NCI-H82 treated with DMSO at 0.1 percent for 48 hours (cell line): ENCODE measurements around the gene LITAF.

Source experiments
- DNase-seq: peaks from one replicate; lab custom pipeline; 2025; ENCODE audit not compliant: unreplicated experiment; lab: John Stamatoyannopoulos, UW

The LITAF gene

DNA sequence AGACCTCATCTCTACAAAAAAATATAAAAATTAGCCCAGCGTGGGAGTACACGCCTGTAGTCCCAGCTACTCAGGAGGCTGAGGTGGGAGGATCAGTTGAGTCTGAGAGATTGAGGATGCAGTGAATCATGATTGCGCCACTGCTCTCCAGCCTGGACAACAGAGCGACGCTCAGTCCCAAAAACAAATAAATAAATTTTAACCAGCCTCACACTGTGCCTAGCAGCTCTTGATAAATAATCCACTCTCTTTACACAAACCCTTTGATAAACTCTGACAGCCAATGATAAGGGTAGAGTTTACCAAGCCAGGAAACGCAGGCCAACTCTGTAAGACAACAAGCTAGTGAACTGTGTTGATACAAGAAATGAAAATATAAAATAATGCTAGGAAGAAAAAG lies 32.7 kb downstream of the LITAF start:
- DNase-seq: no peak

DNA sequence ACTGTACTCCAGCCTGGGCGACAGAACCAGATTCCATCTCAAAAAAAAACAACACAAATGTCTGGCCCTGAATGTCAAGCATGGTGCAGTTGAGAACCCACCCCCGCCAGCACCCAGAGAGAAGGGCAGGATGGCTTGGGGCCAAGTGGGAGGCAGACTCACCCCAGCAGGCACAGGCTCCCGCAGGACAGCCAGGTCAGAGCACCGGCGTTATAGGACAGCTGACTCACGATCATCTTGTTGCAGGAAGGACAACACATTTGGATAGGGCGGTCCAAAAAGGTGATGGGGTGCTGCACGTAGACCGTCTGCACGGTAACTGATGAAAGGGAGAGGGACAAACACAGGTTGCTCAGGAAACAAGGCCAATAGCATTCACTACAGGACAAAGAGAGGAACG lies 33.3 kb downstream of the LITAF start:
- no peak for DNase-seq

GRCh38 chr16:11552440-11552839 lies 34.3 kb downstream of the LITAF start:
- no peak for DNase-seq

- DNase-seq: no peak
Measured at GRCh38 chr16:11551842-11552241, 34.9 kb downstream of the LITAF start.

GRCh38 chr16:11550791-11551498 lies 35.8 kb downstream of the LITAF start:
- DNase-seq: no peak

- no peak for DNase-seq
Measured at GRCh38 chr16:11547118-11547916, 39.4 kb downstream of the LITAF start.

DNA sequence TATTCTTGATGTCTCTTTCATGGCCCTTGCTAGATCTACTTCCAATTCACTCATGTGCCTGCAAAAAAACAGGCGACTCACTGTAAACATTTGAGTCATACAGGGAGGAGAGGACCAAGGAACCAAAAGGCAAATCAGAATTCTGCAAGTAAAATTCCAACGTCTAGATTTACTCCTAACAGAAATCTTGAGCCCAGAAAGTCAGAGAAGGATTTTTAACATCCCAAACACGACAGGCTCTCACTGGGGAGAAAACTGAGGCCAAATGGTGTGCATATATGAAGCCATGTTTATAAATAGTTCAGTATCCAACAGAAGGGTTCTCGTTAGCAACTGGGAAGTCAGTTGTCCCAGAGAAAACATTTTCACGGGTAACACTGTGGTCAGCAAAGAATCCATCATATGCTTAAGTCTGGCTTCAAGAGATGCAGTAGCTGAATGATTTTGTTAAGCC lies 40.1 kb downstream of the LITAF start:
- no peak for DNase-seq

DNA sequence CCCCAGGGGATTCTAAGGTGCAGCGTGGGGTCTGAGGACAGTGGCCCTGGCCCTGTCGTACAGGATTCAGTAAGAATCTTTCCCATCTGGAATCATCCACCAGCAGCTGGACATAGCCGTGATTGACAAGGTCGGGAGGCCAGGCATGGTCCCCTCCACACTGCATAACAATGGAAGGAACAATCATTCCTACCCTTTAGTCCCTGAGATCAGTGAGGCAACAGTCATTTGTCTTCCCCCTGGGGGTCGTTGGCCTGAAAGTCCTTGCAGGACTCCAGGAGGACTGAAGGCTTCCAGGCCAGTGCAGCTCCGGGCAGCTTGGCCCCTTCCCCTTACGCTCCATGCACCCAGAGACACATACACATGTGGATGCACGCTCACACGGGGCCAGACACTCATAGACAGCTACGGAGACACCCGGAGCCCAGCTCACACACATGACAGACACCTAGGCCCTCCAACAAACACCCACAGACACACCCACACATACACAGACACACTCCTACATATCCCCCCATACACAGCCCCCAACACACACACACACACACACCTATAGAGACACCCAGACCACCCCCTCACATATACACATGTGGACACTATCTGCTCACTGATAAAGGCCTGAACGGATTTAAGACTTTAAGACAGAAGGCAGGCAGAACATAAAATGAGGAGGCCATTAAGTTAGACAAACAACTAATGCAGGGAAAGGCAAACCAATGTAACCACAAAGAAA lies 42.9 kb downstream of the LITAF start:
- no peak for DNase-seq

DNA sequence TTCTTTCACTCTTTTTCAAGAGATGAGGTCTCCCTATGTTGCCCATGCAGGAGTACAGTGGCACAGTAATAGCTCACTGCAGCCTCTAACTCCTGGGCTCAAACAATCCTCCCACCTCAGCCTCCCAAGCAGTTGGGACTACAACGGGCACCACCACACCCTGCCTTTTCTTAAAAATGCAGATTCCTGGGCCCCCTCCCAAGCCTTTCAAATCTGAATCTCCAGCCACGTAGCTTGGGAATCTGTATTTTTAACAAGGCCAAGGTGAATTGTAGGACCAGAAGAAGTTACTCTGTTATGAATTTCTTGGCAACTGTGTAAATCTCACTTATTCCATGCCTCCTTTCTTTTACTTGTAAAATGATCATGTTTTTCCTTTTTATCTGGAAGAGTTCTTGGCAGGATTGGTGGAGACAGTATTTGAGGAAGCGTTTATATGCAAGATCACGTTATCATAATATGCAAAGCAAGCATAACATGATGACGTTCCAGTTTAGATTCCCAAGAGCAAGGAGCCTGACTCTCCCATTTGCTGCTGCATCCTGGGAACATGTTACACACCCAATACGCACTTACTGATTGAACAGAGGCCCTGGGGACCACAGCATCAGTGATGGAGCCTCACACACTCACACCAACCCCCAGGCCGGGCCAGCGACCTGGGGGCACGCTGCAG lies 44.5 kb downstream of the LITAF start:
- DNase-seq: no peak

DNA sequence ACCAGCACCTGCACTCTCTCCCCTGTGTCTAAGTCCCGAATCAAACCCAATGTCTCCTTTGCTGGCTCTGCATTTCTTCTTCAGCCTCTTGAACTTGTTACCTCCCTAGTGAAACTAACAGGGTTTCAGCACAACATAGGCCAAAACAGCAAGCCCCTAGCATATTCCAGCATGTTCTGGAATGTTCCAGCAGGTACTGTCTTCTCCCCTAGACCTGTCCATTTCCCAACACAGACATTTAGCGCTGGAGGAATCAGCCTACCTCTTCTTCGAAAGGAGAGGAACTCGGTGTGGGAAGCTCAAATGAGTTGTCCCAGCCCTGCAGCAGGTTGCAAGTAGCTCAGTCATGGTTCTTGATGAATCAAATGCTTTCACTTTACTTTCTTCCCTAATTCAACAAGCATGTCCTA lies 47.1 kb downstream of the LITAF start:
- DNase-seq: no peak

DNA sequence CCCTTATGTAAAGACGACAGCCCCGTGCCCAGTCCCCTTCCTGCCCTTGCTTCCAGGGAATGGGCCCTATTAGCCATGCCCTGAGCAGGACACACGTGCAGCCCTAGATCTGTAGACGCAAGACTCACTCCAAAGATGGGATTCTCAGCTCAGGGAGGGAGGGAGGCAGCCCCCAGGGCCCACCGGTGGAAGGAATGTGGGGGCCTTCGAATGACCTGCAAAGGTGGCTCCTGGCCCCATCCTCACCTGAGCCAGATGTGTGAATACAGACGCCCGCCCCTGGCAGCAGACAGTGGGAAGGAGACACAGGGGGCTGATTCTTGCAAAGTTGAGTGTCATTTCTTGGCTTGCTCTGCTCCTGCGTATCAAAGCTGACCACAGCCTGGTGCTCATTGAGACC lies 47.8 kb downstream of the LITAF start:
- DNase-seq: no peak

- no peak for DNase-seq
Measured at GRCh38 chr16:11536104-11536866, 50.4 kb downstream of the LITAF start.

DNA sequence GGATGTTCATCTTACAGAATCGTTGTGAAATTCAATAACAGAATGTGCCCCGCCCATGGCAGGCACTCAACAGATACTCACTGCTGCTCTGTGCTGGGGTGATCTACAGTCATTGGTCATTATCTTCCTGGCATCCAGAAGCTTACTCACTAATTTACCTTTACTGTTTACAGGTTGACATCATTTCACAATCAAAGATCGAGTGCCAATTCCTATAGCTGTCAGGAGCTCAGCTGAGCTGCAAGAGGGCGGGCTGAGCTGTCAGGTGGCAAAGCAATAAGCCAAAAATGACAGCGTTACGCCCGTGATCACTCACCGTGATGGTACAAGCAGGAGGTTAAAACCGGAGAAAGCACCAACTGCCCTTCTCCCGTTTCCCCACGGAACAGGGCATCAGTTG lies 51.2 kb downstream of the LITAF start:
- no peak for DNase-seq

DNA sequence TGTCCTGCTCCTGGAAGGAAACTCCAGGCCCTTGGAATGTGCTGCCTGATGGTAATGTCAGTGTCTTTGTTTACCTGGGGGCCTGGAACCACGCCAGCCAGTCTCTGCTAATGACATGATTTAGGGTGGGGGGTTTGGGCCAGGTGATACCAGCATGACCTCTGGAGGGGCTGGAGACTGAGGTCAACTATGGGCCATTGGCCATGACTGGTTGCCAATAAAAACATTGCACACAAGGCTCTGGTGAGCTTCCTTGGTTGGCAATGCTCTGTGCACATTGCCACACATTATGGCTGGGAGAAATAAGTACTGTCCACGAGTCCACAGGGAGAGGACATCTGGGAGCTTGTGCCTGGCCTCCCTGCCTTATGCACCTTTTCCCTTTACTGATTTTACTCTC lies 52.5 kb downstream of the LITAF start:
- DNase-seq: no peak

DNA sequence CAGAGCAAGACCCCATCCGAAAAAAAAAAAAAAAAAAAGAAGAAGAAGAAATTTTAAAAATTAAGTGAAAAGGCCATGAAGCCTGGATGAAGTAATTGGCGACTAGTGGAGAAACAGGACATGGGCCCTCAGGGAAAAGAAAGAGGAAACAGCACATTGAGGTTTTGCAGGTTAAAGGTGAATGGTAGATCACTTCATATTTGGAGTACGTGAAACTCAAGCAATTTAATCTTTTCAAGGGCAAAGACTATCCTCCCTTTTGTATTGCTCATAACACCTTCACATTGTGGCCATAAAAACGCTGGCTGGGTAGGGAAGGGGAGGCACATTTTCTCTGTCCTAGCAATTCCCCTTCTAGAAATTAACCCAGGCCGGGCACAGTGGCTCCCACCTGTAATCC lies 53.1 kb downstream of the LITAF start:
- no peak for DNase-seq

- DNase-seq: no peak
Measured at GRCh38 chr16:11530171-11530940, 56.4 kb downstream of the LITAF start.

- DNase-seq: no peak
Measured at GRCh38 chr16:11529285-11529684, 57.4 kb downstream of the LITAF start.

- no peak for DNase-seq
Measured at GRCh38 chr16:11528053-11528452, 58.7 kb downstream of the LITAF start.

- no peak for DNase-seq
Measured at GRCh38 chr16:11526655-11527350, 59.9 kb downstream of the LITAF start.
